Panc1 (cell line): ENCODE measurements around the gene PARD6G. TPM values are rescaled to one million over a fixed set of nuclear protein-coding genes. Genes with fewer than 3 reads are reported as not detected.

Experiments used
- ATAC-seq: fragments of 200-7000 bp; cut with Tn5 transposase; 2 replicates; pipeline ENCODE4 v1.9.1; 2020; ENCODE audit warnings: mild to moderate bottlenecking, moderate library complexity
- BruUV-seq: library from RNA; stranded (reverse); fragments of 400-500 nt; replicated peaks from 2 replicates; lab custom pipeline; 2021; lab: Mats Ljungman, UMichigan
- CTCF ChIA-PET: fragments of 300-600 bp; sonication (Branson Sonifier 250); formaldehyde crosslinking; loops from one replicate; lab custom pipeline; 2022; ENCODE audit warnings: antibody characterized with exemption; lab: Charles Lee
- POLR2A ChIA-PET: fragments of 300-600 bp; sonication (Branson Sonifier 250); formaldehyde crosslinking; loops from one replicate; lab custom pipeline; 2022; ENCODE audit warnings: antibody characterized with exemption; lab: Charles Lee
- DNase-seq: peaks from one replicate; pipeline ENCODE4 v3.0.0-alpha.2; 2010; ENCODE audit warnings: low read depth, low spot score
- H3K27ac ChIP-seq: 2 replicates; pipeline ENCODE4 v1.5.1; 2011; ENCODE audit warnings: mild to moderate bottlenecking, low read length, inconsistent platforms
- H3K27me3 ChIP-seq: fragments of 200-500 bp; sonication (Bioruptor generic); 2 replicates; pipeline ENCODE4 v1.6.0; 2014; ENCODE audit warnings: low read length, inconsistent platforms; ENCODE audit not compliant: control insufficient read depth, insufficient read depth
- H3K36me3 ChIP-seq: fragments of 200-500 bp; sonication (Bioruptor generic); 2 replicates; pipeline ENCODE4 v1.5.1; 2014; ENCODE audit warnings: inconsistent platforms, mild to moderate bottlenecking, low read length, moderate library complexity; ENCODE audit not compliant: control insufficient read depth, insufficient read depth
- H3K4me1 ChIP-seq: 2 replicates; pipeline ENCODE4 v1.5.1; 2011; ENCODE audit warnings: inconsistent platforms, mild to moderate bottlenecking, low read length, moderate library complexity; ENCODE audit not compliant: control insufficient read depth, insufficient read depth
- H3K4me3 ChIP-seq, 2 experiments: 2 replicates each; pipeline ENCODE4 v1.5.1; 2011 to 2012; ENCODE audit warnings: low read depth in 2 of 2, low read length in 2 of 2, mild to moderate bottlenecking in 2 of 2, inconsistent platforms in 1 of 2, moderate library complexity in 1 of 2
- H3K9me3 ChIP-seq: fragments of 200-500 bp; sonication (Bioruptor generic); 2 replicates; pipeline ENCODE4 v1.5.1; 2014; ENCODE audit warnings: low read depth, mild to moderate bottlenecking, inconsistent platforms, low read length, moderate library complexity; ENCODE audit not compliant: control insufficient read depth, insufficient read depth
- CTCF ChIP-seq: fragments of 450-650 bp; IDR thresholded peaks from 2 replicates; pipeline ENCODE4 v1.5.1; 2017; ENCODE audit warnings: mild to moderate bottlenecking
- POLR2AphosphoS5 ChIP-seq: IDR thresholded peaks from 2 replicates; pipeline ENCODE4 v1.6.1; 2012; ENCODE audit warnings: mild to moderate bottlenecking, low read depth, low read length, moderate library complexity
- REST ChIP-seq, 2 experiments: IDR thresholded peaks; 2 replicates each; pipeline ENCODE4 v1.6.1; 2011 to 2012; ENCODE audit warnings: low read depth in 2 of 2, control low read depth in 1 of 2, low read length in 1 of 2, mild to moderate bottlenecking in 1 of 2, moderate library complexity in 1 of 2; ENCODE audit not compliant: insufficient read depth in 1 of 2
- SIN3A ChIP-seq: IDR thresholded peaks from 2 replicates; pipeline ENCODE4 v1.6.1; 2012; ENCODE audit warnings: low read depth, mild to moderate bottlenecking, low read length, moderate library complexity, borderline replicate concordance; ENCODE audit not compliant: insufficient read depth
- TCF7L2 ChIP-seq: IDR thresholded peaks from 2 replicates; pipeline ENCODE4 v1.6.1; 2011; ENCODE audit warnings: mild to moderate bottlenecking, low read depth, low read length, inconsistent platforms
- in situ Hi-C: cut with HindIII; loops from 2 replicates; pipeline ENCODE4 v1.10.0; 2016; ENCODE audit warnings: low sequenced_read_pairs, low pct_unique_long_range_greater_than_20kb
- intact Hi-C: fragments of 100-400 bp; cut with micrococcal nuclease; formaldehyde crosslinking; loops from one replicate; pipeline ENCODE4 v1.10.0; 2022; ENCODE audit not compliant: unreplicated experiment
- total RNA-seq: library from RNA; stranded (reverse); gene quantifications from one replicate; pipeline ENCODE4 v1.2.1, GENCODE V29; 2021; ENCODE audit not compliant: unreplicated experiment

PARD6G gene
- total RNA-seq, 1 experiment from 2014 or later = 5.2 TPM

- no peak for TF ChIP-seq REST (IDR thresholded peaks at IDR 0.05; ENCODE audit: insufficient read depth in 1 of 2, low read depth in 2 of 2, low read length in 1 of 2)
- no peak for TF ChIP-seq POLR2AphosphoS5
- no peak for TF ChIP-seq CTCF
- no peak for TF ChIP-seq SIN3A
- TF ChIP-seq TCF7L2 = no peak
- intact Hi-C loops = no loop called here
- in situ Hi-C loops = no loop called here
- CTCF ChIA-PET = no interaction called here
- POLR2A ChIA-PET = no interaction called here
- ATAC-seq (no peak), DNase-seq (no peak)
- Histone ChIP-seq H3K4me3 (no peak overlapping the region), H3K27ac (no peak overlapping the region), H3K9me3 (no peaks in the 10 kb centered on the region), H3K4me1 (no peaks in the 10 kb centered on the region), H3K36me3 (no peaks in the 10 kb centered on the region), H3K27me3 (no peaks in the 10 kb centered on the region; the same call in none of the 2 replicates)
- BruUV-seq = no TSS peak
Observed at GRCh38 chr18:80192653-80193385, 54.5 kb downstream of the PARD6G start.

- ChIA-PET CTCF (interaction anchor here (1.2 kb wide), 1 partner anchor 8 kb away, joined by 5 read pairs; no protein-coding TSS in a partner anchor), POLR2A (no interaction called here)
- Histone ChIP-seq H3K27ac (no peak overlapping the region), H3K36me3 (no peaks in the 10 kb centered on the region), H3K4me3 (no peak overlapping the region), H3K4me1 (no peaks in the 10 kb centered on the region), H3K9me3 (no peaks in the 10 kb centered on the region), H3K27me3 (no peaks in the 10 kb centered on the region; the same call in none of the 2 replicates)
- intact Hi-C loops = no loop called here
- BruUV-seq = no TSS peak
- in situ Hi-C loops = no loop called here
- DNase-seq = no peak
- no peak for TF ChIP-seq SIN3A
- TF ChIP-seq CTCF = no peak
- TF ChIP-seq POLR2AphosphoS5 = no peak
- no peak for TF ChIP-seq TCF7L2
- TF ChIP-seq REST (IDR thresholded peaks at IDR 0.05; ENCODE audit: insufficient read depth in 1 of 2, low read depth in 2 of 2, low read length in 1 of 2) = no peak
- no peak for ATAC-seq
Observed at GRCh38 chr18:80191907-80192652, 55.2 kb downstream of the PARD6G start.
